ENCODE measurements around the gene FOXR1. TPM values are rescaled to one million over a fixed set of nuclear protein-coding genes. Genes with fewer than 3 reads are reported as not detected.

Gene FOXR1
- total RNA-seq, 1 donor from 2014 or later = not detected

GRCh38 chr11:118929501-118930093 lies 42.0 kb upstream of the FOXR1 start:
- Histone ChIP-seq H3K9me3 (no peaks in the 10 kb centered on the region), H3K4me3 (peak overlapping the region; percentile 96), H3K27ac (peak overlapping the region; percentile 94), H3K27me3 (ENCODE audit: low read depth) (no peaks in the 10 kb centered on the region), H3K36me3 (no peaks in the 10 kb centered on the region), H3K4me1 (peaks cover 38% of the 10 kb centered on the region)
- TF ChIP-seq CTCF (IDR thresholded peaks at IDR 0.05) = no peak
- peak; percentile 74 to 77 for ATAC-seq
- intact Hi-C loops (cut with DNase I) = no loop called here
- DNase-seq = peak; percentile 89

GRCh38 chr11:118930094-118930712 lies 41.4 kb upstream of the FOXR1 start:
- Histone ChIP-seq H3K4me3 (peak overlapping the region; percentile 96), H3K36me3 (no peaks in the 10 kb centered on the region), H3K27me3 (ENCODE audit: low read depth) (no peaks in the 10 kb centered on the region), H3K27ac (peak overlapping the region; percentile 94), H3K9me3 (no peaks in the 10 kb centered on the region), H3K4me1 (peaks cover 35% of the 10 kb centered on the region)
- intact Hi-C loops (cut with DNase I) = no loop called here
- ATAC-seq = peak; percentile 75 to 78
- peak; percentile 88 for DNase-seq
- peak; percentile 94 for TF ChIP-seq CTCF (IDR thresholded peaks at IDR 0.05)

GRCh38 chr11:118931571-118931970 lies 40.0 kb upstream of the FOXR1 start:
- Histone ChIP-seq H3K36me3 (no peaks in the 10 kb centered on the region), H3K9me3 (no peaks in the 10 kb centered on the region), H3K4me3 (no peak overlapping the region), H3K27ac (no peak overlapping the region), H3K27me3 (ENCODE audit: low read depth) (no peaks in the 10 kb centered on the region), H3K4me1 (peaks cover 29% of the 10 kb centered on the region)
- intact Hi-C loops (cut with DNase I) = no loop called here
- TF ChIP-seq CTCF (IDR thresholded peaks at IDR 0.05) = no peak
- no peak for ATAC-seq
- no peak for DNase-seq

- H3K9me3 ChIP-seq = no peaks in the 10 kb centered on the region
- intact Hi-C loops (cut with DNase I) = no loop called here
- H3K4me3 ChIP-seq = no peak overlapping the region
- no peak for DNase-seq
- peaks cover 10% of the 10 kb centered on the region for H3K4me1 ChIP-seq
- H3K27ac ChIP-seq = no peak overlapping the region
- ATAC-seq = no peak
- no peaks in the 10 kb centered on the region for H3K36me3 ChIP-seq
- TF ChIP-seq CTCF (IDR thresholded peaks at IDR 0.05) = no peak
- no peaks in the 10 kb centered on the region for H3K27me3 ChIP-seq (ENCODE audit: low read depth)
Observed at GRCh38 chr11:118933486-118933885, 38.1 kb upstream of the FOXR1 start.

- Histone ChIP-seq H3K36me3 (no peaks in the 10 kb centered on the region), H3K27me3 (ENCODE audit: low read depth) (no peaks in the 10 kb centered on the region), H3K4me3 (no peak overlapping the region), H3K27ac (no peak overlapping the region), H3K4me1 (peaks cover 4% of the 10 kb centered on the region), H3K9me3 (no peaks in the 10 kb centered on the region)
- no peak for TF ChIP-seq CTCF (IDR thresholded peaks at IDR 0.05)
- intact Hi-C loops (cut with DNase I) = no loop called here
- DNase-seq (no peak), ATAC-seq (no peak)
Observed at GRCh38 chr11:118935376-118935775, 36.2 kb upstream of the FOXR1 start.
